Measurements from ENCODE around the gene XPNPEP1. TPM values are rescaled to one million over a fixed set of nuclear protein-coding genes. Genes with fewer than 3 reads are reported as not detected.

The XPNPEP1 gene
- polyA plus RNA-seq, 1 donor from 2014 or later = 96.3 TPM

DNA sequence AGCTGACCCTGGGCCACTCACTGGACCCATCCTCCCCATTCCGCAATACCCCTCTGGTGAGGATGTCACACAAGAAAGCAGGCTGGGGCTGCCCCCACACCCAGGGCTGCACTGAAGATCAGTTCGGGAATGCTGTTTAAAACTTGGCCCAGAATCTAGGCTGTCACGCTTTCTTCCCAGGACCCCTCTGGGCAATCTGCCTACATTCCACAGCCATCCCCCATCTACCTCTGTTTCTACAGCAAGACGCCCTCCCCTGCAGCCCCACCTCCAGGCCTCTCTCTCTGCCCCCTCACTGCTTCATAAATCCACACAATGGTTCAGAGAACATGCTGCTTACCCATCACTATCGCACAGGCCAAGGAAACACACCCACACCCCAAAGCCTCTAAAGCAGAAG is 36.1 kb downstream of the XPNPEP1 start:
- no peaks in the 10 kb centered on the region for H4K20me1 ChIP-seq (ENCODE audit: insufficient read depth)
- no peaks in the 10 kb centered on the region for H3F3A ChIP-seq (ENCODE audit: insufficient read depth, low read length, poor library complexity, severe bottlenecking)
- TF ChIP-seq EP300 (conservative IDR thresholded peaks at IDR 0.05; ENCODE audit: poor library complexity, severe bottlenecking) = no peak
- TF ChIP-seq EZH2 (IDR thresholded peaks at IDR 0.05; ENCODE audit: borderline replicate concordance, insufficient read depth, low read length, poor library complexity, severe bottlenecking) = no peak
- TF ChIP-seq TAF1 (IDR thresholded peaks at IDR 0.05; ENCODE audit: low read depth) = no peak
- TF ChIP-seq RAD21 (conservative IDR thresholded peaks at IDR 0.05) = no peak
- TF ChIP-seq, protein P1, sequence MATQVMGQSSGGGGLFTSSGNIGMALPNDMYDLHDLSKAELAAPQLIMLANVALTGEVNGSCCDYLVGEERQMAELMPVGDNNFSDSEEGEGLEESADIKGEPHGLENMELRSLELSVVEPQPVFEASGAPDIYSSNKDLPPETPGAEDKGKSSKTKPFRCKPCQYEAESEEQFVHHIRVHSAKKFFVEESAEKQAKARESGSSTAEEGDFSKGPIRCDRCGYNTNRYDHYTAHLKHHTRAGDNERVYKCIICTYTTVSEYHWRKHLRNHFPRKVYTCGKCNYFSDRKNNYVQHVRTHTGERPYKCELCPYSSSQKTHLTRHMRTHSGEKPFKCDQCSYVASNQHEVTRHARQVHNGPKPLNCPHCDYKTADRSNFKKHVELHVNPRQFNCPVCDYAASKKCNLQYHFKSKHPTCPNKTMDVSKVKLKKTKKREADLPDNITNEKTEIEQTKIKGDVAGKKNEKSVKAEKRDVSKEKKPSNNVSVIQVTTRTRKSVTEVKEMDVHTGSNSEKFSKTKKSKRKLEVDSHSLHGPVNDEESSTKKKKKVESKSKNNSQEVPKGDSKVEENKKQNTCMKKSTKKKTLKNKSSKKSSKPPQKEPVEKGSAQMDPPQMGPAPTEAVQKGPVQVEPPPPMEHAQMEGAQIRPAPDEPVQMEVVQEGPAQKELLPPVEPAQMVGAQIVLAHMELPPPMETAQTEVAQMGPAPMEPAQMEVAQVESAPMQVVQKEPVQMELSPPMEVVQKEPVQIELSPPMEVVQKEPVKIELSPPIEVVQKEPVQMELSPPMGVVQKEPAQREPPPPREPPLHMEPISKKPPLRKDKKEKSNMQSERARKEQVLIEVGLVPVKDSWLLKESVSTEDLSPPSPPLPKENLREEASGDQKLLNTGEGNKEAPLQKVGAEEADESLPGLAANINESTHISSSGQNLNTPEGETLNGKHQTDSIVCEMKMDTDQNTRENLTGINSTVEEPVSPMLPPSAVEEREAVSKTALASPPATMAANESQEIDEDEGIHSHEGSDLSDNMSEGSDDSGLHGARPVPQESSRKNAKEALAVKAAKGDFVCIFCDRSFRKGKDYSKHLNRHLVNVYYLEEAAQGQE (IDR thresholded peaks at IDR 0.05; ENCODE audit: borderline replicate concordance) = no peak
- no peak for TF ChIP-seq SMC3 (conservative IDR thresholded peaks at IDR 0.05; ENCODE audit: poor library complexity)
- TF ChIP-seq, protein P2, sequence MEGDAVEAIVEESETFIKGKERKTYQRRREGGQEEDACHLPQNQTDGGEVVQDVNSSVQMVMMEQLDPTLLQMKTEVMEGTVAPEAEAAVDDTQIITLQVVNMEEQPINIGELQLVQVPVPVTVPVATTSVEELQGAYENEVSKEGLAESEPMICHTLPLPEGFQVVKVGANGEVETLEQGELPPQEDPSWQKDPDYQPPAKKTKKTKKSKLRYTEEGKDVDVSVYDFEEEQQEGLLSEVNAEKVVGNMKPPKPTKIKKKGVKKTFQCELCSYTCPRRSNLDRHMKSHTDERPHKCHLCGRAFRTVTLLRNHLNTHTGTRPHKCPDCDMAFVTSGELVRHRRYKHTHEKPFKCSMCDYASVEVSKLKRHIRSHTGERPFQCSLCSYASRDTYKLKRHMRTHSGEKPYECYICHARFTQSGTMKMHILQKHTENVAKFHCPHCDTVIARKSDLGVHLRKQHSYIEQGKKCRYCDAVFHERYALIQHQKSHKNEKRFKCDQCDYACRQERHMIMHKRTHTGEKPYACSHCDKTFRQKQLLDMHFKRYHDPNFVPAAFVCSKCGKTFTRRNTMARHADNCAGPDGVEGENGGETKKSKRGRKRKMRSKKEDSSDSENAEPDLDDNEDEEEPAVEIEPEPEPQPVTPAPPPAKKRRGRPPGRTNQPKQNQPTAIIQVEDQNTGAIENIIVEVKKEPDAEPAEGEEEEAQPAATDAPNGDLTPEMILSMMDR (IDR thresholded peaks at IDR 0.05; ENCODE audit: poor library complexity, severe bottlenecking) = no peak
- TF ChIP-seq MXI1 (conservative IDR thresholded peaks at IDR 0.05; ENCODE audit: poor library complexity, severe bottlenecking) = no peak
- no peak for TF ChIP-seq POLR2AphosphoS5 (IDR thresholded peaks at IDR 0.05)
- H3K9me3 ChIP-seq (ENCODE audit: low read length) = no peaks in the 10 kb centered on the region
- H3K27me3 ChIP-seq (ENCODE audit: insufficient read depth, low read depth, low read length) = no peaks in the 10 kb centered on the region
- no peaks in the 10 kb centered on the region for H3K9me2 ChIP-seq (ENCODE audit: insufficient read depth, low read length)
- H3K4me3 ChIP-seq (ENCODE audit: low read length) = no peak overlapping the region
- H3K79me2 ChIP-seq (replicated peaks; ENCODE audit: insufficient read depth, low read length) = no peaks in the 10 kb centered on the region
- H3K9ac ChIP-seq (ENCODE audit: low read length) = no peak overlapping the region
- no peak overlapping the region for H3K27ac ChIP-seq (ENCODE audit: low read length)
- peaks cover 3% of the 10 kb centered on the region for H3K36me3 ChIP-seq (ENCODE audit: insufficient read depth, low read length)
- H3K4me2 ChIP-seq (ENCODE audit: low read length) = no peak overlapping the region
- H2AFZ ChIP-seq (ENCODE audit: low read depth, low read length) = no peak overlapping the region

DNA sequence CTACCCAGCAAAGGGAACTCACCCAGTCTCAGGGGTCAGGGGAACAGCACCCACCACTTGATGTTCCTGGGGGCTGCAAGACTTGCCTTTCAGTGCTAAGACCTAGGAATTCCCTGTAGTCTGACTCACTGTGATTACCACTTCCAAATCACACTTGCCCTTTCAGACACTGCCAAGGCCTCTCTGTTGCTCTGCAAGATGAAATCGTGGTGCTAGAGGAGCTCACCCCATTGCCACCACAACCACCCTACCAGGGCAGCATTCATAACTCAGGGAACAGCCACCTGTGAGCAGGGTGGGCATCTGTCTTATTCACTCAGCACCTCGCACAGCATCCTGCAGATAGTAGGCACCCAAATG is 36.5 kb downstream of the XPNPEP1 start:
- Histone ChIP-seq H3K27me3 (ENCODE audit: insufficient read depth, low read depth, low read length) (no peaks in the 10 kb centered on the region), H4K20me1 (ENCODE audit: insufficient read depth) (no peaks in the 10 kb centered on the region), H3F3A (ENCODE audit: insufficient read depth, low read length, poor library complexity, severe bottlenecking) (no peaks in the 10 kb centered on the region), H3K79me2 (replicated peaks; ENCODE audit: insufficient read depth, low read length) (no peaks in the 10 kb centered on the region), H3K4me3 (ENCODE audit: low read length) (no peak overlapping the region), H3K4me2 (ENCODE audit: low read length) (no peak overlapping the region), H2AFZ (ENCODE audit: low read depth, low read length) (no peak overlapping the region), H3K27ac (ENCODE audit: low read length) (no peak overlapping the region), H3K9me2 (ENCODE audit: insufficient read depth, low read length) (no peaks in the 10 kb centered on the region), H3K9me3 (ENCODE audit: low read length) (no peaks in the 10 kb centered on the region), H3K9ac (ENCODE audit: low read length) (no peak overlapping the region), H3K36me3 (ENCODE audit: insufficient read depth, low read length) (peaks cover 3% of the 10 kb centered on the region)
- TF ChIP-seq TAF1 (IDR thresholded peaks at IDR 0.05; ENCODE audit: low read depth) (no peak), POLR2AphosphoS5 (IDR thresholded peaks at IDR 0.05) (no peak), SMC3 (conservative IDR thresholded peaks at IDR 0.05; ENCODE audit: poor library complexity) (no peak), RAD21 (conservative IDR thresholded peaks at IDR 0.05) (no peak), EP300 (conservative IDR thresholded peaks at IDR 0.05; ENCODE audit: poor library complexity, severe bottlenecking) (no peak), MXI1 (conservative IDR thresholded peaks at IDR 0.05; ENCODE audit: poor library complexity, severe bottlenecking) (no peak), EZH2 (IDR thresholded peaks at IDR 0.05; ENCODE audit: borderline replicate concordance, insufficient read depth, low read length, poor library complexity, severe bottlenecking) (no peak)
- TF ChIP-seq, protein P1 (IDR thresholded peaks at IDR 0.05; ENCODE audit: borderline replicate concordance) = no peak
- TF ChIP-seq, protein P2 (IDR thresholded peaks at IDR 0.05; ENCODE audit: poor library complexity, severe bottlenecking) = no peak

Measured in neural cell (in vitro differentiated cells).